ENCODE data around the gene LLGL1. TPM values are rescaled to one million over a fixed set of nuclear protein-coding genes. Genes with fewer than 3 reads are reported as not detected.
A peak's percentile ranks its signal among the peaks of the same experiment; 100 is the strongest.

Gene LLGL1
- total RNA-seq, 2 donors from 2014 or later: 6.6 to 11.4 TPM

DNA sequence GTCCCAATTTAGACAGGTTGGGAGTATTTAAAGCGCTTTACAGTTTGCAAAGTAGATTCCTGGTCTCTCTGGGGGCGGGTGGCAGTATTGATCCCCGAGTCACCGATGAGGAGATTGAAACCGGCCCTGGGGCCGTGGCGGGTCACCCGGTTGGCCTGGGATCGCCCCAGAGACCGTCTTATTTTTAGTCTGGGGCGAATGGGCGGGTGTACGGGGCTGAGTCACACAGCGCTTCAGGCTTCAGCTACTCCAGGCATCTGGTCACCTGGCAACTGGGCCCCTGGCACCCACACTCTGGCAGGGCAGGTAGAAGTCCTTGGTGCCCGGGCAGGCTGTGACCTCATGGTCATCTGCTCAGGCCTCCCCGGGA lies 35.7 kb downstream of the LLGL1 start:
- intact Hi-C loops (cut with DNase I): no loop called here
- ATAC-seq: peak; percentile 60
- 0 to 4% methylated on average over 13 to 16 of the region's 16 CpGs for WGBS, 2 donors
- Histone ChIP-seq H3K27me3 (no peaks in the 10 kb centered on the region), H3K4me3 (peak overlapping the region; percentile 44 to 57), H3K4me1 (peaks cover 48% of the 10 kb centered on the region), H3K27ac (peak overlapping the region; percentile 91 to 98 (median 94)), H3K36me3 (replicated peaks in 1 of 2; ENCODE audit: insufficient read depth in 1 of 2, low read depth in 2 of 2) (peaks cover 10% of the 10 kb centered on the region in 2 donors), H3K9me3 (no peaks in the 10 kb centered on the region)
- TF ChIP-seq, protein P1, sequence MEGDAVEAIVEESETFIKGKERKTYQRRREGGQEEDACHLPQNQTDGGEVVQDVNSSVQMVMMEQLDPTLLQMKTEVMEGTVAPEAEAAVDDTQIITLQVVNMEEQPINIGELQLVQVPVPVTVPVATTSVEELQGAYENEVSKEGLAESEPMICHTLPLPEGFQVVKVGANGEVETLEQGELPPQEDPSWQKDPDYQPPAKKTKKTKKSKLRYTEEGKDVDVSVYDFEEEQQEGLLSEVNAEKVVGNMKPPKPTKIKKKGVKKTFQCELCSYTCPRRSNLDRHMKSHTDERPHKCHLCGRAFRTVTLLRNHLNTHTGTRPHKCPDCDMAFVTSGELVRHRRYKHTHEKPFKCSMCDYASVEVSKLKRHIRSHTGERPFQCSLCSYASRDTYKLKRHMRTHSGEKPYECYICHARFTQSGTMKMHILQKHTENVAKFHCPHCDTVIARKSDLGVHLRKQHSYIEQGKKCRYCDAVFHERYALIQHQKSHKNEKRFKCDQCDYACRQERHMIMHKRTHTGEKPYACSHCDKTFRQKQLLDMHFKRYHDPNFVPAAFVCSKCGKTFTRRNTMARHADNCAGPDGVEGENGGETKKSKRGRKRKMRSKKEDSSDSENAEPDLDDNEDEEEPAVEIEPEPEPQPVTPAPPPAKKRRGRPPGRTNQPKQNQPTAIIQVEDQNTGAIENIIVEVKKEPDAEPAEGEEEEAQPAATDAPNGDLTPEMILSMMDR (IDR thresholded peaks at IDR 0.05): no peak
- TF ChIP-seq POLR2A (IDR thresholded peaks at IDR 0.05): peak in 2 of 3 donors; percentile 12 to 17
- DNase-seq: peak; percentile 86 to 96 (median 92)

DNA sequence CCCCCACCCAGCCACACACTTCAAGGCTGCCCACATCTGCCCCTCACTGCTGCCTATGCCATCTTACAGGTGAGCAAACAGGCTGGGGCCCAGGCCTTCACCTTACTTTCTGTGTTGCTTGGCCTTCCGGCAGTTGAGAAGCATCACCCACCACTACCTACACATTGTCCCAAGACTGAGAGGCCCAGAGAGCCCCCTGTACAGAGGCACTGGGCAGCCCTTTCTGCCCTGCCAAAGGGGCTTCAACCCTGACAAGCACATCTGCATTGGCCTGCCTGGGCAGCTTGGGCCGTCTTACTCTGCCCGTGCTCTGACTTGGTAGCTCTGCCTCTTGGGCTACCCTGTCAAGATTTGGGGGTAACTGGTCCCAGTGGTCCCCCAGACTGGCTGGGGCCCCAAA lies 36.2 kb downstream of the LLGL1 start:
- H3K4me3 ChIP-seq: no peak overlapping the region
- TF ChIP-seq, protein P1 (IDR thresholded peaks at IDR 0.05): no peak
- no peak for TF ChIP-seq POLR2A (IDR thresholded peaks at IDR 0.05)
- no peak for ATAC-seq
- intact Hi-C loops (cut with DNase I): no loop called here
- H3K36me3 ChIP-seq (replicated peaks in 1 of 2; ENCODE audit: insufficient read depth in 1 of 2, low read depth in 2 of 2): peaks cover 10% of the 10 kb centered on the region in 2 donors
- peak overlapping the region; percentile 91 to 98 (median 94) for H3K27ac ChIP-seq
- no peaks in the 10 kb centered on the region for H3K9me3 ChIP-seq
- DNase-seq: no peak
- no peaks in the 10 kb centered on the region for H3K27me3 ChIP-seq
- 63 to 73% methylated on average over 3 of the region's 3 CpGs for WGBS, 2 donors
- H3K4me1 ChIP-seq: peaks cover 43% of the 10 kb centered on the region

DNA sequence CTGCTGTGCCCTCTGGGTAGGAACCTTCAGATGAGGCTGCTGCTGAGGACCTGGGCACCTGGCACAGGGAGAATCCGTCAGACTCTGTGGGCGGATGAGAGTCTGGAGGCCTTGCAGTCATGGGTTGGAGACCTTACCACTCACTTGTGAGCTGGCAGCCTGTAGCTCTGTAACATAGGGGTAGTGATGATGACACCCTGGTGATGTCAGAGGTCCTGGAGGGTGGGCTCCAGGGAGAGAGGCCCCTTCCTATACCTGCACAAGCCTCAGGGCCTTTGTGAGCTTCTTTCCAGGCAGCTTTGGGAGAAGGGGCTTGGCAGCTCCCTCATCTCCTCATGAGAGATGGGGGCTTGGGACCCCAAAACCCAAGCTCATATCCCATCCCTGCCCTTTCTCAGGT lies 36.7 kb downstream of the LLGL1 start:
- peaks cover 10% of the 10 kb centered on the region in 2 donors for H3K36me3 ChIP-seq (replicated peaks in 1 of 2; ENCODE audit: insufficient read depth in 1 of 2, low read depth in 2 of 2)
- no peak overlapping the region for H3K4me3 ChIP-seq
- no peaks in the 10 kb centered on the region for H3K9me3 ChIP-seq
- H3K27me3 ChIP-seq: no peaks in the 10 kb centered on the region
- TF ChIP-seq POLR2A (IDR thresholded peaks at IDR 0.05): no peak
- TF ChIP-seq, protein P1 (IDR thresholded peaks at IDR 0.05): no peak
- H3K27ac ChIP-seq: peak overlapping the region; percentile 91 to 98 (median 94)
- peaks cover 39% of the 10 kb centered on the region for H3K4me1 ChIP-seq
- intact Hi-C loops (cut with DNase I): no loop called here
- ATAC-seq: no peak
- no peak for DNase-seq
- 65% methylated on average over 2 of the region's 2 CpGs; no CpG with 5 or more reads in 1 of the 2 donors for whole genome bisulfite sequencing, 2 donors

DNA sequence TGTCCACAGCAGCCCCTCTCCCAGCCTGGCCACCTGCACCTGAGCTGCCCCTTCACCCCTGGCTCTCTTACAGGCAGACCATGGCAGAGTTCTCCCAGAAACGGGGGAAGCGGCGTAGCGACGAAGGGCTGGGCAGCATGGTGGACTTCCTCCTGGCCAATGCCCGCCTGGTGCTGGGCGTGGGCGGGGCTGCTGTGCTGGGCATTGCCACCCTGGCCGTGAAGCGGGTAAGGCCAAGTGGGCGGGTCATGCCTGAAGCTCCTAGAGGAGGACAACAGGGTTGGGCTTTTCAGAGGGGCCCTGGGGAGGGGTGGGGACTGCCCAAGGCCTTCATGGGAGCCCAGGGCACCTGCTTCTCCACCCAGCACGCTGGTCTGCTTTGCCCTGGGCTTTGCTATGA lies 37.2 kb downstream of the LLGL1 start:
- TF ChIP-seq POLR2A (IDR thresholded peaks at IDR 0.05): no peak
- Histone ChIP-seq H3K4me3 (no peak overlapping the region), H3K4me1 (peaks cover 34% of the 10 kb centered on the region), H3K27ac (peak overlapping the region; percentile 91 to 98 (median 94)), H3K9me3 (no peaks in the 10 kb centered on the region), H3K36me3 (replicated peaks in 1 of 2; ENCODE audit: insufficient read depth in 1 of 2, low read depth in 2 of 2) (peaks cover 10% of the 10 kb centered on the region in 2 donors), H3K27me3 (no peaks in the 10 kb centered on the region)
- DNase-seq (peak; percentile 71 to 89 (median 84)), ATAC-seq (no peak)
- intact Hi-C loops (cut with DNase I): no loop called here
- WGBS, 2 donors: 44 to 50% methylated on average over 12 of the region's 12 CpGs

DNA sequence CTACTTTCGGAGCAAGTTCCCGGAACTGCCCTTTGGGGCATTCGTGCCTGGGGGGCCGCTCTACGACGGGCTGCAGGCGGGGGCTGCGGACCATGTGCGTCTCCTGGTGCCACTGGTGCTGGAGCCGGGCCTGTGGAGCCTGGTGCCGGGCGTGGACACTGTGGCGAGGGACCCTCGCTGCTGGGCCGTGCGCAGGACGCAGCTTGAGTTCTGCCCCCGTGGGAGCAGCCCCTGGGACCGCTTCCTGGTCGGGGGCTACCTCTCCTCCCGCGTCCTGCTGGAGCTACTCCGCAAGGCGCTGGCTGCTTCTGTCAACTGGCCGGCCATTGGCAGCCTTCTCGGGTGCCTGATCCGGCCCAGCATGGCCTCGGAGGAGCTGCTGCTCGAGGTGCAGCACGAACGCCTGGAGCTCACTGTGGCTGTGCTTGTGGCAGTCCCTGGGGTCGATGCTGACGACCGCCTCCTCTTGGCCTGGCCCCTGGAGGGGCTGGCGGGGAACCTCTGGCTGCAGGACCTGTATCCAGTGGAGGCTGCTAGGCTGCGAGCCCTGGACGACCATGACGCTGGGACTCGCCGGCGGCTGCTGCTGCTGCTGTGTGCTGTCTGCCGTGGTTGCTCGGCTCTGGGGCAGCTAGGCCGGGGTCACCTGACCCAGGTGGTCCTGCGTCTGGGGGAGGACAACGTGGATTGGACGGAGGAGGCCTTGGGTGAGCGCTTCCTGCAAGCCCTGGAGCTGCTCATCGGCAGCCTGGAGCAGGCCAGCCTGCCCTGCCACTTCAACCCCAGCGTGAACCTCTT lies 38.6 kb downstream of the LLGL1 start:
- DNase-seq (no peak), ATAC-seq (no peak)
- no peaks in the 10 kb centered on the region for H3K27me3 ChIP-seq
- no peak overlapping the region for H3K27ac ChIP-seq
- no peak overlapping the region for H3K4me3 ChIP-seq
- H3K9me3 ChIP-seq: no peaks in the 10 kb centered on the region
- H3K4me1 ChIP-seq: peaks cover 29% of the 10 kb centered on the region
- no peak for TF ChIP-seq POLR2A (IDR thresholded peaks at IDR 0.05)
- TF ChIP-seq, protein P1 (IDR thresholded peaks at IDR 0.05): no peak
- intact Hi-C loops (cut with DNase I): no loop called here
- WGBS, 2 donors: 80 to 93% methylated on average over 1 to 47 of the region's 50 CpGs
- H3K36me3 ChIP-seq (replicated peaks in 1 of 2; ENCODE audit: insufficient read depth in 1 of 2, low read depth in 2 of 2): peaks cover 10% of the 10 kb centered on the region in 2 donors

Measured in body of pancreas (tissue), 4 donors.